Neuronal stem cell (in vitro differentiated cells): ENCODE results near the gene GARNL3.

Source experiments
- DNase-seq: peaks from one replicate; pipeline ENCODE4 v3.0.0-alpha.2; 2013; ENCODE audit warnings: low spot score
- H2AFZ ChIP-seq: one replicate; pipeline ENCODE4 v1.6.1; 2013; ENCODE audit warnings: mild to moderate bottlenecking, low read length, inconsistent platforms
- H2AK5ac ChIP-seq: 2 replicates; pipeline ENCODE4 v1.6.1; 2013; ENCODE audit warnings: low read depth, mild to moderate bottlenecking, inconsistent platforms, low read length, moderate library complexity, mixed read lengths
- H2BK120ac ChIP-seq: 2 replicates; pipeline ENCODE4 v1.6.1; 2013; ENCODE audit warnings: low read depth, mild to moderate bottlenecking, inconsistent platforms, low read length, moderate library complexity, mixed read lengths
- H2BK12ac ChIP-seq: one replicate; pipeline ENCODE4 v1.6.1; 2013; ENCODE audit warnings: low read length, inconsistent platforms
- H2BK15ac ChIP-seq: 2 replicates; pipeline ENCODE4 v1.6.1; 2013; ENCODE audit warnings: mild to moderate bottlenecking, low read length, inconsistent platforms, mixed read lengths
- H2BK5ac ChIP-seq: one replicate; pipeline ENCODE4 v1.6.1; 2013; ENCODE audit warnings: inconsistent platforms, mild to moderate bottlenecking, low read length, moderate library complexity
- H3K14ac ChIP-seq: one replicate; pipeline ENCODE4 v1.6.1; 2013; ENCODE audit warnings: low read length, inconsistent platforms
- H3K18ac ChIP-seq: 2 replicates; pipeline ENCODE4 v1.6.1; 2013; ENCODE audit warnings: low read length, inconsistent platforms
- H3K23ac ChIP-seq: 2 replicates; pipeline ENCODE4 v1.6.1; 2013; ENCODE audit warnings: low read depth, mild to moderate bottlenecking, mixed read lengths, low read length, inconsistent platforms; ENCODE audit not compliant: poor library complexity
- H3K27ac ChIP-seq: replicated peaks from 3 replicates; pipeline ENCODE4 v1.5.1; 2013; ENCODE audit warnings: low read length, inconsistent platforms
- H3K27me3 ChIP-seq, 3 experiments: 2 replicates each; pipeline ENCODE4 v1.6.1; 2013; ENCODE audit warnings: low read length in 3 of 3, mild to moderate bottlenecking in 2 of 3, inconsistent platforms in 1 of 3, low read depth in 1 of 3, mixed read lengths in 1 of 3, moderate library complexity in 1 of 3; ENCODE audit not compliant: control insufficient read depth in 3 of 3, insufficient read depth in 3 of 3
- H3K36me3 ChIP-seq, 2 donors: replicated peaks in 1 of 2; 2 replicates each; pipeline ENCODE4 v1.6.1; 2013; ENCODE audit warnings: low read length in 2 of 2; ENCODE audit not compliant: control insufficient read depth in 2 of 2, insufficient read depth in 2 of 2
- H3K4ac ChIP-seq: 2 replicates; pipeline ENCODE4 v1.6.1; 2013; ENCODE audit warnings: inconsistent platforms, mild to moderate bottlenecking, low read length, moderate library complexity
- H3K4me1 ChIP-seq, 2 donors: 1 replicate in 1 of 2; 2 replicates in 1 of 2; pipeline ENCODE4 v1.6.1; 2013; ENCODE audit warnings: low read length in 2 of 2, low read depth in 1 of 2; ENCODE audit not compliant: control insufficient read depth in 2 of 2, insufficient read depth in 1 of 2
- H3K4me2 ChIP-seq: one replicate; pipeline ENCODE4 v1.6.1; 2013; ENCODE audit warnings: mild to moderate bottlenecking, low read length, inconsistent platforms; ENCODE audit not compliant: insufficient read depth, poor library complexity, severe bottlenecking
- H3K4me3 ChIP-seq, 2 donors: 2 replicates each; pipeline ENCODE4 v1.5.1; 2013; ENCODE audit warnings: low read length in 2 of 2, mild to moderate bottlenecking in 2 of 2, inconsistent platforms in 1 of 2, moderate library complexity in 1 of 2
- H3K79me1 ChIP-seq: one replicate; pipeline ENCODE4 v1.6.1; 2013; ENCODE audit warnings: low read depth, mild to moderate bottlenecking, inconsistent platforms, low read length, moderate library complexity
- H3K9ac ChIP-seq: one replicate; pipeline ENCODE4 v1.6.1; 2013; ENCODE audit warnings: mild to moderate bottlenecking, low read depth, low read length, inconsistent platforms; ENCODE audit not compliant: poor library complexity
- H3K9me3 ChIP-seq, 2 donors: replicated peaks in 1 of 2; 2 replicates each; pipeline versions ENCODE3 to v1.6.1; 2013; ENCODE audit warnings: low read length in 2 of 2, mild to moderate bottlenecking in 2 of 2, inconsistent platforms in 1 of 2, low read depth in 1 of 2, mixed read lengths in 1 of 2, moderate library complexity in 1 of 2; ENCODE audit not compliant: control insufficient read depth in 2 of 2, insufficient read depth in 1 of 2
- H4K8ac ChIP-seq: one replicate; pipeline ENCODE4 v1.6.1; 2013; ENCODE audit warnings: low read depth, mild to moderate bottlenecking, inconsistent platforms, low read length, moderate library complexity
- H4K91ac ChIP-seq: one replicate; pipeline ENCODE4 v1.6.1; 2013; ENCODE audit warnings: low read length, low read depth, mild to moderate bottlenecking, inconsistent platforms; ENCODE audit not compliant: poor library complexity
- WGBS, 2 donors: extraction: QIAGEN DNeasy Blood & Tissue Kit; methylation state at CpG; one replicate each; pipeline ENCODE4 v1.1.7; 2013; ENCODE audit warnings: missing lambda C conversion rate in 2 of 2, mixed read lengths in 1 of 2; ENCODE audit not compliant: insufficient read length in 2 of 2, insufficient replicate concordance in 1 of 2; ENCODE audit errors: extremely low coverage in 2 of 2; 5-methylcytosine and 5-hydroxymethylcytosine counted together

Gene GARNL3

GRCh38 chr9:127417131-127418036 is 152.8 kb downstream of the GARNL3 start:
- Histone ChIP-seq H3K9me3 (peaks cover 0 to 2% of the 10 kb centered on the region in 2 donors), H3K4me3 (no peak overlapping the region), H2AK5ac (no peak overlapping the region), H3K4me2 (no peak overlapping the region), H3K79me1 (no peaks in the 10 kb centered on the region), H3K27ac (no peak overlapping the region), H2AFZ (no peak overlapping the region), H2BK12ac (no peak overlapping the region), H4K8ac (no peak overlapping the region), H3K23ac (no peak overlapping the region), H2BK15ac (no peak overlapping the region), H3K4me1 (peaks cover 0 to 2% of the 10 kb centered on the region in 2 donors), H2BK120ac (no peak overlapping the region), H3K36me3 (peaks cover 0 to 1% of the 10 kb centered on the region in 2 donors), H2BK5ac (no peak overlapping the region), H3K9ac (peak overlapping the region; percentile 57), H3K18ac (no peak overlapping the region), H3K4ac (no peak overlapping the region), H3K27me3 (no peaks in the 10 kb centered on the region), H3K14ac (no peak overlapping the region), H4K91ac (no peak overlapping the region)
- no CpG with 5 or more reads among the region's 15 CpGs for WGBS, 2 donors
- no peak for DNase-seq

GRCh38 chr9:127418037-127418471 is 153.5 kb downstream of the GARNL3 start:
- Histone ChIP-seq H3K14ac (no peak overlapping the region), H3K9me3 (peaks cover 0 to 2% of the 10 kb centered on the region in 2 donors), H3K36me3 (no peaks in the 10 kb centered on the region), H4K91ac (no peak overlapping the region), H2BK12ac (no peak overlapping the region), H3K27me3 (no peaks in the 10 kb centered on the region), H3K4me1 (peaks cover 5 to 6% of the 10 kb centered on the region in 2 donors), H3K23ac (no peak overlapping the region), H3K4ac (no peak overlapping the region), H3K18ac (no peak overlapping the region), H2BK5ac (no peak overlapping the region), H2BK120ac (no peak overlapping the region), H3K9ac (no peak overlapping the region), H3K79me1 (no peaks in the 10 kb centered on the region), H4K8ac (no peak overlapping the region), H2AK5ac (no peak overlapping the region), H3K27ac (no peak overlapping the region), H3K4me3 (no peak overlapping the region), H2AFZ (no peak overlapping the region), H2BK15ac (no peak overlapping the region), H3K4me2 (no peak overlapping the region)
- no peak for DNase-seq
- WGBS, 2 donors, result no CpG with 5 or more reads among the region's 12 CpGs

GRCh38 chr9:127419348-127419747 is 154.8 kb downstream of the GARNL3 start:
- no CpG with 5 or more reads among the region's 6 CpGs for WGBS, 2 donors
- no peak overlapping the region for H2AFZ ChIP-seq
- peaks cover 0 to 2% of the 10 kb centered on the region in 2 donors for H3K9me3 ChIP-seq
- H3K18ac ChIP-seq, result no peak overlapping the region
- no peak overlapping the region for H3K4ac ChIP-seq
- no peak overlapping the region for H2BK120ac ChIP-seq
- H3K4me3 ChIP-seq, result peak overlapping the region in 1 of 2 donors; percentile 36
- H2BK5ac ChIP-seq, result no peak overlapping the region
- no peaks in the 10 kb centered on the region for H3K36me3 ChIP-seq
- no peak overlapping the region for H3K9ac ChIP-seq
- no peak overlapping the region for H3K4me2 ChIP-seq
- no peak overlapping the region for H2AK5ac ChIP-seq
- no peak overlapping the region for H2BK15ac ChIP-seq
- no peak overlapping the region for H3K14ac ChIP-seq
- H4K8ac ChIP-seq, result peak overlapping the region; percentile 49
- no peak overlapping the region for H3K23ac ChIP-seq
- DNase-seq, result no peak
- H3K27me3 ChIP-seq, result no peaks in the 10 kb centered on the region
- no peaks in the 10 kb centered on the region for H3K79me1 ChIP-seq
- no peak overlapping the region for H3K27ac ChIP-seq
- H3K4me1 ChIP-seq, result peaks cover 6% of the 10 kb centered on the region in 2 donors
- H2BK12ac ChIP-seq, result peak overlapping the region; percentile 25
- no peak overlapping the region for H4K91ac ChIP-seq

- H3K79me1 ChIP-seq, result peaks cover 7% of the 10 kb centered on the region
- H3K27me3 ChIP-seq, result no peaks in the 10 kb centered on the region
- no peak overlapping the region for H3K14ac ChIP-seq
- no peak overlapping the region for H2AFZ ChIP-seq
- no peak overlapping the region for H2AK5ac ChIP-seq
- no peak overlapping the region for H2BK15ac ChIP-seq
- H4K8ac ChIP-seq, result peak overlapping the region; percentile 70
- no peak overlapping the region for H2BK120ac ChIP-seq
- H3K18ac ChIP-seq, result no peak overlapping the region
- H2BK5ac ChIP-seq, result no peak overlapping the region
- H3K4ac ChIP-seq, result no peak overlapping the region
- H2BK12ac ChIP-seq, result no peak overlapping the region
- H3K4me1 ChIP-seq, result peaks cover 9 to 10% of the 10 kb centered on the region in 2 donors
- no peak overlapping the region for H3K4me2 ChIP-seq
- no peak overlapping the region for H4K91ac ChIP-seq
- no peaks in the 10 kb centered on the region for H3K36me3 ChIP-seq
- no peak overlapping the region for H3K9ac ChIP-seq
- WGBS, 2 donors, result no CpG with 5 or more reads among the region's 7 CpGs
- H3K9me3 ChIP-seq, result peaks cover 0 to 2% of the 10 kb centered on the region in 2 donors
- no peak for DNase-seq
- no peak overlapping the region for H3K4me3 ChIP-seq
- no peak overlapping the region for H3K23ac ChIP-seq
- no peak overlapping the region for H3K27ac ChIP-seq
Measured at GRCh38 chr9:127421057-127421456, 156.5 kb downstream of the GARNL3 start.
